Peyer's patch (tissue), 4 donors: ENCODE results near the gene MYH7.

Source experiments
- POLR2A ChIP-seq, 2 donors: fragments of 450-650 bp; IDR thresholded peaks; one replicate each; pipeline ENCODE4 v1.5.1; 2017; ENCODE audit warnings: antibody characterized with exemption in 2 of 2, mild to moderate bottlenecking in 2 of 2, moderate library complexity in 2 of 2
- TF ChIP-seq, protein P1 (sequence below), 6 experiments: fragments of 450-650 bp in 4 of 6; fragments of 200-600 bp in 2 of 6; sonication (generic) in 1 of 6; IDR thresholded peaks; one replicate each; pipeline ENCODE4 v1.5.1; 2017 to 2019; ENCODE audit warnings: antibody characterized with exemption in 6 of 6, mild to moderate bottlenecking in 3 of 6, moderate library complexity in 1 of 6

DNA sequence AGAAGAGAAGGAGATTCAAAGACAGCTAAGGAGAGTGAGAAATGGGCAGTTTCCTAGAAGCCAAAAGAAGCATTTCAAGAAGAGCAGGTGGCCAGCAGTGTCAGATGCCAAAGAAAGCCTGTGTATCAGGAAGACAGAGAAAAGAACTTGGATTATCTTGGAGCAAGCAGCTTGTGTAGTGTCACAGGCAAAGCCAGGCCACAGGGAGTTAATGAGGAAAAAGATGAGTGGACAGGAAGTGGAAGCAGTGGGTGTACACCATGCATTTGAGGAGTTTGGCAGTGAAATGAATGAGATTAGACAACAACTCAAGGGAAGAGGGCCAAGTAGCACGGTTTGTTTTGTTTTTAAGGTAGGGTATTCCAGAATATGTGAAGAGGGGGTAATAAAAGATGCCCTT, 5.6 kb upstream of the MYH7 start:
- TF ChIP-seq, protein P1, sequence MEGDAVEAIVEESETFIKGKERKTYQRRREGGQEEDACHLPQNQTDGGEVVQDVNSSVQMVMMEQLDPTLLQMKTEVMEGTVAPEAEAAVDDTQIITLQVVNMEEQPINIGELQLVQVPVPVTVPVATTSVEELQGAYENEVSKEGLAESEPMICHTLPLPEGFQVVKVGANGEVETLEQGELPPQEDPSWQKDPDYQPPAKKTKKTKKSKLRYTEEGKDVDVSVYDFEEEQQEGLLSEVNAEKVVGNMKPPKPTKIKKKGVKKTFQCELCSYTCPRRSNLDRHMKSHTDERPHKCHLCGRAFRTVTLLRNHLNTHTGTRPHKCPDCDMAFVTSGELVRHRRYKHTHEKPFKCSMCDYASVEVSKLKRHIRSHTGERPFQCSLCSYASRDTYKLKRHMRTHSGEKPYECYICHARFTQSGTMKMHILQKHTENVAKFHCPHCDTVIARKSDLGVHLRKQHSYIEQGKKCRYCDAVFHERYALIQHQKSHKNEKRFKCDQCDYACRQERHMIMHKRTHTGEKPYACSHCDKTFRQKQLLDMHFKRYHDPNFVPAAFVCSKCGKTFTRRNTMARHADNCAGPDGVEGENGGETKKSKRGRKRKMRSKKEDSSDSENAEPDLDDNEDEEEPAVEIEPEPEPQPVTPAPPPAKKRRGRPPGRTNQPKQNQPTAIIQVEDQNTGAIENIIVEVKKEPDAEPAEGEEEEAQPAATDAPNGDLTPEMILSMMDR (IDR thresholded peaks at IDR 0.05): no peak
- no peak for TF ChIP-seq POLR2A (IDR thresholded peaks at IDR 0.05)
